GM12878 (cell line): ENCODE results near the gene GRXCR1. TPM values are rescaled to one million over a fixed set of nuclear protein-coding genes. Genes with fewer than 3 reads are reported as not detected.

Experiments used
- ATAC-seq: fragments of 200-7000 bp; cut with Tn5 transposase; 3 replicates; pipeline ENCODE4 v1.9.1; 2020; ENCODE audit warnings: mild to moderate bottlenecking, moderate library complexity
- BruUV-seq: library from RNA; stranded (reverse); fragments of 400-500 nt; replicated peaks from 2 replicates; lab custom pipeline; 2021; lab: Mats Ljungman, UMichigan
- CTCF ChIA-PET: fragments of 300-600 bp; sonication (Branson Sonifier 250); formaldehyde crosslinking; extraction: SDS; loops from one replicate; lab custom pipeline; 2021; ENCODE audit warnings: inconsistent platforms; lab: Yijun Ruan, JAX
- POLR2A ChIA-PET: fragments of 350-600 bp; formaldehyde crosslinking; extraction: SDS; loops from one replicate; lab custom pipeline; 2021; ENCODE audit warnings: inconsistent platforms; lab: Charles Lee
- RAD21 ChIA-PET: fragments of 300-600 bp; sonication (Branson Sonifier 250); formaldehyde crosslinking; loops from one replicate; lab custom pipeline; 2023; ENCODE audit warnings: antibody characterized with exemption; ENCODE audit not compliant: unreplicated experiment; lab: Charles Lee
- SMC1A ChIA-PET: fragments of 300-600 bp; sonication (Branson Sonifier 250); formaldehyde crosslinking; loops from one replicate; lab custom pipeline; 2023; ENCODE audit not compliant: unreplicated experiment, uncharacterized antibody; lab: Charles Lee
- DNase-seq: peaks from one replicate; pipeline ENCODE4 v3.0.0-alpha.2; 2011; ENCODE audit warnings: low read depth, low spot score
- FAIRE-seq: peaks from 3 replicates; lab custom pipeline; 2011; peaks lifted over from hg19 to GRCh38; lab: Jason Lieb, UNC
- H2AFZ ChIP-seq: 2 replicates; pipeline ENCODE4 v1.6.0; 2011; ENCODE audit warnings: low read depth, low read length, control low read depth; ENCODE audit not compliant: control insufficient read depth
- H3K27ac ChIP-seq: 2 replicates; pipeline ENCODE4 v1.5.1; 2011; ENCODE audit warnings: control low read depth; ENCODE audit not compliant: control insufficient read depth, insufficient read depth
- H3K27me3 ChIP-seq, 2 experiments: replicated peaks in 1 of 2; 2 replicates each; pipeline versions ENCODE4 v1.6.0 to v1.6.1; 2011; ENCODE audit warnings: low read length in 1 of 2; ENCODE audit not compliant: control insufficient read depth in 2 of 2, insufficient read depth in 2 of 2
- H3K36me3 ChIP-seq, 2 experiments: 2 replicates each; pipeline ENCODE4 v1.5.1; 2011; ENCODE audit warnings: low read length in 1 of 2; ENCODE audit not compliant: control insufficient read depth in 2 of 2, insufficient read depth in 2 of 2
- H3K4me1 ChIP-seq: 2 replicates; pipeline ENCODE4 v1.6.1; 2011; ENCODE audit warnings: mild to moderate bottlenecking, low read length, moderate library complexity, mixed read lengths; ENCODE audit not compliant: control insufficient read depth, insufficient read depth
- H3K4me2 ChIP-seq: 2 replicates; pipeline ENCODE4 v1.6.0; 2011; ENCODE audit warnings: control low read depth; ENCODE audit not compliant: control insufficient read depth, insufficient read depth
- H3K4me3 ChIP-seq: fragments of 200-600 bp; sonication (generic); 2 replicates; pipeline ENCODE4 v1.5.1; 2016
- H3K79me2 ChIP-seq: 2 replicates; pipeline ENCODE4 v1.6.0; 2011; ENCODE audit warnings: low read length; ENCODE audit not compliant: control insufficient read depth, insufficient read depth
- H3K9ac ChIP-seq: 2 replicates; pipeline ENCODE4 v1.8.0; 2011; ENCODE audit warnings: low read length, control low read depth, mixed read lengths; ENCODE audit not compliant: control insufficient read depth, insufficient read depth
- H3K9me3 ChIP-seq: replicated peaks from 3 replicates; pipeline ENCODE4 v1.5.1; 2011; ENCODE audit warnings: mild to moderate bottlenecking, low read length; ENCODE audit not compliant: control insufficient read depth, insufficient read depth
- H4K20me1 ChIP-seq: 2 replicates; pipeline ENCODE4 v1.6.0; 2011; ENCODE audit not compliant: control insufficient read depth, insufficient read depth
- BMI1 ChIP-seq: fragments of 450-650 bp; IDR thresholded peaks from 2 replicates; pipeline ENCODE4 v1.6.1; 2016; ENCODE audit warnings: mild to moderate bottlenecking, moderate library complexity, borderline replicate concordance
- CEBPB ChIP-seq, 2 experiments: fragments of 150-350 bp in 1 of 2; IDR thresholded peaks; 2 replicates each; pipeline ENCODE4 v1.6.1; 2012 to 2014; ENCODE audit warnings: low read depth in 2 of 2, low read length in 2 of 2, borderline replicate concordance in 1 of 2, inconsistent platforms in 1 of 2
- ETV6 ChIP-seq, 2 experiments: fragments of 450-650 bp in 1 of 2; IDR thresholded peaks in 1 of 2; conservative IDR thresholded peaks in 1 of 2; 2 replicates each; pipeline ENCODE4 v1.6.1; 2014; ENCODE audit warnings: antibody characterized with exemption in 1 of 2, borderline replicate concordance in 1 of 2, low read depth in 1 of 2, mild to moderate bottlenecking in 1 of 2, moderate library complexity in 1 of 2
- GATAD2B ChIP-seq: fragments of 450-650 bp; conservative IDR thresholded peaks from 2 replicates; pipeline ENCODE4 v1.6.1; 2017; ENCODE audit warnings: low read depth, mild to moderate bottlenecking, moderate library complexity
- IKZF2 ChIP-seq, 2 experiments: fragments of 450-650 bp; IDR thresholded peaks; 2 replicates each; pipeline ENCODE4 v1.6.1; 2017; ENCODE audit warnings: mild to moderate bottlenecking in 2 of 2, moderate library complexity in 2 of 2
- JUND ChIP-seq: IDR thresholded peaks from 2 replicates; pipeline ENCODE4 v1.6.1; 2012; ENCODE audit warnings: low read depth, mild to moderate bottlenecking, low read length, improper control_type of control experiment, moderate library complexity
- NR2C1 ChIP-seq: fragments of 450-650 bp; IDR thresholded peaks from 2 replicates; pipeline ENCODE4 v1.6.1; 2017; ENCODE audit warnings: antibody characterized with exemption, mild to moderate bottlenecking, moderate library complexity
- PAX8 ChIP-seq: fragments of 450-650 bp; IDR thresholded peaks from 2 replicates; pipeline ENCODE4 v1.6.1; 2017; ENCODE audit warnings: mild to moderate bottlenecking, moderate library complexity
- POU2F2 ChIP-seq: IDR thresholded peaks from 3 replicates; pipeline ENCODE4 v1.6.1; 2011; ENCODE audit warnings: low read depth, mild to moderate bottlenecking, low read length, borderline replicate concordance
- RELA ChIP-seq: fragments of 450-650 bp; IDR thresholded peaks from 2 replicates; pipeline ENCODE4 v1.8.0; 2014; ENCODE audit warnings: borderline replicate concordance; ENCODE audit not compliant: partially characterized antibody
- STAT3 ChIP-seq: IDR thresholded peaks from 2 replicates; pipeline ENCODE4 v1.6.1; 2011; ENCODE audit warnings: low read depth, low read length, improper control_type of control experiment
- ZNF217 ChIP-seq: fragments of 450-650 bp; IDR thresholded peaks from 2 replicates; pipeline ENCODE4 v1.6.1; 2017; ENCODE audit warnings: antibody characterized with exemption, mild to moderate bottlenecking
- ZNF384 ChIP-seq: IDR thresholded peaks from 2 replicates; pipeline ENCODE4 v1.6.1; 2012; ENCODE audit warnings: low read depth, mild to moderate bottlenecking, low read length, improper control_type of control experiment, borderline replicate concordance
- ZSCAN29 ChIP-seq: fragments of 450-650 bp; IDR thresholded peaks from 2 replicates; pipeline ENCODE4 v1.6.1; 2017; ENCODE audit warnings: mild to moderate bottlenecking, moderate library complexity
- in situ Hi-C: fragments of 300-500 bp; cut with MboI; formaldehyde crosslinking; loops from 9 replicates; pipeline ENCODE4 v1.14.3; 2018; ENCODE audit warnings: mixed read lengths
- intact Hi-C: fragments of 100-400 bp; cut with micrococcal nuclease; formaldehyde crosslinking; loops from one replicate; pipeline ENCODE4 v1.14.2; 2022; ENCODE audit not compliant: unreplicated experiment
- polyA plus RNA-seq, 11 experiments: library from polyadenylated mRNA; depleted of rRNA in 4 of 11; unstranded in 6 of 11; stranded (reverse) in 5 of 11; fragments of >200 nt; fragmentation: Nextera tagmentation in 4 of 11; fragmentation: Illumina TruSeq in 1 of 11; extraction: Ambion mirVana in 4 of 11; extraction: Trizol in 1 of 11; gene quantifications; 1 replicate in 1 of 11; 2 replicates in 10 of 11; pipeline versions ENCODE4 v1.2.1 to v1.2.3, GENCODE V29; 2011 to 2016; ENCODE audit warnings: inconsistent platforms in 2 of 11, missing spikeins in 2 of 11, low read depth in 1 of 11
- total RNA-seq, 4 experiments: library from RNA; depleted of rRNA in 3 of 4; stranded (reverse); fragments of >200 nt in 3 of 4; fragmentation: Illumina TruSeq in 1 of 4; extraction: Trizol in 1 of 4; gene quantifications; 2 replicates each; pipeline versions ENCODE4 v1.2.1 to v1.2.3, GENCODE V29; 2013 to 2021
- TF ChIP-seq, protein P1 (sequence below): fragments of 450-650 bp; IDR thresholded peaks from 2 replicates; pipeline ENCODE4 v1.6.1; 2014; ENCODE audit warnings: mild to moderate bottlenecking
- TF ChIP-seq, protein P2 (sequence below): IDR thresholded peaks from 2 replicates; pipeline ENCODE4 v1.6.1; 2012; ENCODE audit warnings: low read depth, low read length, improper control_type of control experiment
- TF ChIP-seq, protein P3 (sequence below): fragments of 450-650 bp; IDR thresholded peaks from 2 replicates; pipeline ENCODE4 v1.6.1; 2017; ENCODE audit warnings: low read depth, mild to moderate bottlenecking, moderate library complexity
- TF ChIP-seq, protein P4 (sequence below): fragments of 150-350 bp; IDR thresholded peaks from 2 replicates; pipeline ENCODE4 v1.6.1; 2016; ENCODE audit warnings: low read depth, low read length

GRXCR1 gene
- total and polyA plus RNA-seq, 10 of the 15 experiments (the other 5 are each of a cell fraction or from before 2014, with no cell fraction given) = not detected

DNA sequence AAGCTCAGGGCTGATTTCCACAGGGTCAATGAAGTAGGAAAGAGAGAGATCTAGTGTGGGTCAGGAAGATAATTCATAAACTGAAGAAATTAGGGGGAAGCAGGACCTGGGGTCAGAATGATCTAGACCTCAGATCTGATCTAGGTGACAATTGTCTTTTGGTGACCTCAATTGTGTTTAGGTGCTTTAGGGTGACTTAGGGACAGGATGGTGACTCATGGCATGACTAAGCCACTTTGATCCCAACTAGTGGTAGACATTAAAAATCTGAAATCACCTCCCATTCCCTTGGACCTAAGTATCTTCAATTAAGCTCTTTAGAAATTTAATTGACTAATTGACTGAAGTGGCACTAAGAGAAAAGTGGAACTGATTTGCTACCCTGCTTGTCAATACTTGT lies 36.7 kb upstream of the GRXCR1 start:
- CTCF ChIA-PET = interaction anchor here (1.6 kb wide), 1 partner anchor 484 kb away, joined by 6 read pairs; no protein-coding TSS in a partner anchor
- intact Hi-C loops (loop anchor here (10.0 kb wide), 1 partner anchor 571 kb away; no protein-coding TSS in a partner anchor), in situ Hi-C loops (no loop called here)
- no peak overlapping the region for H3K27ac ChIP-seq
- H3K36me3 ChIP-seq = no peaks in the 10 kb centered on the region
- no peaks in the 10 kb centered on the region for H3K9me3 ChIP-seq
- H3K4me1 ChIP-seq = no peaks in the 10 kb centered on the region
- POLR2A ChIA-PET = no interaction called here
- no peaks in the 10 kb centered on the region for H3K79me2 ChIP-seq
- no peaks in the 10 kb centered on the region for H3K27me3 ChIP-seq
- H2AFZ ChIP-seq = no peak overlapping the region
- no peak overlapping the region for H3K9ac ChIP-seq
- no peak overlapping the region for H3K4me2 ChIP-seq
- H3K4me3 ChIP-seq = no peak overlapping the region
- SMC1A ChIA-PET = interaction anchor here (0.7 to 1.9 kb wide), 5 partner anchors 9 to 88 kb away, joined by 3 to 6 read pairs (median 4); no protein-coding TSS in a partner anchor
- FAIRE-seq (no peak), ATAC-seq (no peak), DNase-seq (no peak)
- RAD21 ChIA-PET = interaction anchor here (1.3 to 1.7 kb wide), 2 partner anchors 9 to 287 kb away, joined by 4 to 5 read pairs; no protein-coding TSS in a partner anchor
- no peaks in the 10 kb centered on the region for H4K20me1 ChIP-seq
- TF ChIP-seq ZSCAN29 = no peak
- TF ChIP-seq RELA = no peak
- no peak for TF ChIP-seq ZNF384
- TF ChIP-seq POU2F2 = no peak
- TF ChIP-seq BMI1 = no peak
- no peak for TF ChIP-seq GATAD2B
- no peak for TF ChIP-seq ZNF217
- TF ChIP-seq CEBPB (IDR thresholded peaks at IDR 0.05; ENCODE audit: borderline replicate concordance in 1 of 2, low read depth in 2 of 2, low read length in 2 of 2) = no peak
- TF ChIP-seq STAT3 = no peak
- TF ChIP-seq, protein P1, sequence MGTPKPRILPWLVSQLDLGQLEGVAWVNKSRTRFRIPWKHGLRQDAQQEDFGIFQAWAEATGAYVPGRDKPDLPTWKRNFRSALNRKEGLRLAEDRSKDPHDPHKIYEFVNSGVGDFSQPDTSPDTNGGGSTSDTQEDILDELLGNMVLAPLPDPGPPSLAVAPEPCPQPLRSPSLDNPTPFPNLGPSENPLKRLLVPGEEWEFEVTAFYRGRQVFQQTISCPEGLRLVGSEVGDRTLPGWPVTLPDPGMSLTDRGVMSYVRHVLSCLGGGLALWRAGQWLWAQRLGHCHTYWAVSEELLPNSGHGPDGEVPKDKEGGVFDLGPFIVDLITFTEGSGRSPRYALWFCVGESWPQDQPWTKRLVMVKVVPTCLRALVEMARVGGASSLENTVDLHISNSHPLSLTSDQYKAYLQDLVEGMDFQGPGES = no peak
- TF ChIP-seq IKZF2 (IDR thresholded peaks at IDR 0.05) = no peak
- no peak for TF ChIP-seq PAX8
- TF ChIP-seq ETV6 (conservative IDR thresholded peaks at IDR 0.05 in 1 of 2, IDR thresholded peaks at IDR 0.05 in 1 of 2; ENCODE audit: borderline replicate concordance in 1 of 2, low read depth in 1 of 2) = no peak
- TF ChIP-seq, protein P2, sequence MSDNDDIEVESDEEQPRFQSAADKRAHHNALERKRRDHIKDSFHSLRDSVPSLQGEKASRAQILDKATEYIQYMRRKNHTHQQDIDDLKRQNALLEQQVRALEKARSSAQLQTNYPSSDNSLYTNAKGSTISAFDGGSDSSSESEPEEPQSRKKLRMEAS = no peak
- no peak for TF ChIP-seq NR2C1
- TF ChIP-seq JUND = no peak
- TF ChIP-seq, protein P3, sequence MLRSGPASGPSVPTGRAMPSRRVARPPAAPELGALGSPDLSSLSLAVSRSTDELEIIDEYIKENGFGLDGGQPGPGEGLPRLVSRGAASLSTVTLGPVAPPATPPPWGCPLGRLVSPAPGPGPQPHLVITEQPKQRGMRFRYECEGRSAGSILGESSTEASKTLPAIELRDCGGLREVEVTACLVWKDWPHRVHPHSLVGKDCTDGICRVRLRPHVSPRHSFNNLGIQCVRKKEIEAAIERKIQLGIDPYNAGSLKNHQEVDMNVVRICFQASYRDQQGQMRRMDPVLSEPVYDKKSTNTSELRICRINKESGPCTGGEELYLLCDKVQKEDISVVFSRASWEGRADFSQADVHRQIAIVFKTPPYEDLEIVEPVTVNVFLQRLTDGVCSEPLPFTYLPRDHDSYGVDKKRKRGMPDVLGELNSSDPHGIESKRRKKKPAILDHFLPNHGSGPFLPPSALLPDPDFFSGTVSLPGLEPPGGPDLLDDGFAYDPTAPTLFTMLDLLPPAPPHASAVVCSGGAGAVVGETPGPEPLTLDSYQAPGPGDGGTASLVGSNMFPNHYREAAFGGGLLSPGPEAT = no peak
- TF ChIP-seq, protein P4, sequence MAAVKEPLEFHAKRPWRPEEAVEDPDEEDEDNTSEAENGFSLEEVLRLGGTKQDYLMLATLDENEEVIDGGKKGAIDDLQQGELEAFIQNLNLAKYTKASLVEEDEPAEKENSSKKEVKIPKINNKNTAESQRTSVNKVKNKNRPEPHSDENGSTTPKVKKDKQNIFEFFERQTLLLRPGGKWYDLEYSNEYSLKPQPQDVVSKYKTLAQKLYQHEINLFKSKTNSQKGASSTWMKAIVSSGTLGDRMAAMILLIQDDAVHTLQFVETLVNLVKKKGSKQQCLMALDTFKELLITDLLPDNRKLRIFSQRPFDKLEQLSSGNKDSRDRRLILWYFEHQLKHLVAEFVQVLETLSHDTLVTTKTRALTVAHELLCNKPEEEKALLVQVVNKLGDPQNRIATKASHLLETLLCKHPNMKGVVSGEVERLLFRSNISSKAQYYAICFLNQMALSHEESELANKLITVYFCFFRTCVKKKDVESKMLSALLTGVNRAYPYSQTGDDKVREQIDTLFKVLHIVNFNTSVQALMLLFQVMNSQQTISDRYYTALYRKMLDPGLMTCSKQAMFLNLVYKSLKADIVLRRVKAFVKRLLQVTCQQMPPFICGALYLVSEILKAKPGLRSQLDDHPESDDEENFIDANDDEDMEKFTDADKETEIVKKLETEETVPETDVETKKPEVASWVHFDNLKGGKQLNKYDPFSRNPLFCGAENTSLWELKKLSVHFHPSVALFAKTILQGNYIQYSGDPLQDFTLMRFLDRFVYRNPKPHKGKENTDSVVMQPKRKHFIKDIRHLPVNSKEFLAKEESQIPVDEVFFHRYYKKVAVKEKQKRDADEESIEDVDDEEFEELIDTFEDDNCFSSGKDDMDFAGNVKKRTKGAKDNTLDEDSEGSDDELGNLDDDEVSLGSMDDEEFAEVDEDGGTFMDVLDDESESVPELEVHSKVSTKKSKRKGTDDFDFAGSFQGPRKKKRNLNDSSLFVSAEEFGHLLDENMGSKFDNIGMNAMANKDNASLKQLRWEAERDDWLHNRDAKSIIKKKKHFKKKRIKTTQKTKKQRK = no peak
- BruUV-seq = no TSS peak
